HFF-Myc (cell line): Measurements from ENCODE around the gene MMP25.

Experiments
- DNase-seq: peaks from one replicate; pipeline ENCODE4 v3.0.0-alpha.2; 2011; ENCODE audit warnings: low read depth; ENCODE audit errors: extremely low read depth
- H3K4me3 ChIP-seq: replicated peaks from 2 replicates; pipeline ENCODE4 v1.5.1; 2011; ENCODE audit warnings: low read depth, mild to moderate bottlenecking, control low read depth, low read length
- TF ChIP-seq, protein P1 (sequence below): IDR thresholded peaks from 2 replicates; pipeline ENCODE4 v1.5.1; 2012; ENCODE audit warnings: mild to moderate bottlenecking, low read depth, low read length, control low read depth; ENCODE audit errors: missing control alignments

The MMP25 gene

GRCh38 chr16:3057181-3058138 lies 11.1 kb downstream of the MMP25 start:
- TF ChIP-seq, protein P1, sequence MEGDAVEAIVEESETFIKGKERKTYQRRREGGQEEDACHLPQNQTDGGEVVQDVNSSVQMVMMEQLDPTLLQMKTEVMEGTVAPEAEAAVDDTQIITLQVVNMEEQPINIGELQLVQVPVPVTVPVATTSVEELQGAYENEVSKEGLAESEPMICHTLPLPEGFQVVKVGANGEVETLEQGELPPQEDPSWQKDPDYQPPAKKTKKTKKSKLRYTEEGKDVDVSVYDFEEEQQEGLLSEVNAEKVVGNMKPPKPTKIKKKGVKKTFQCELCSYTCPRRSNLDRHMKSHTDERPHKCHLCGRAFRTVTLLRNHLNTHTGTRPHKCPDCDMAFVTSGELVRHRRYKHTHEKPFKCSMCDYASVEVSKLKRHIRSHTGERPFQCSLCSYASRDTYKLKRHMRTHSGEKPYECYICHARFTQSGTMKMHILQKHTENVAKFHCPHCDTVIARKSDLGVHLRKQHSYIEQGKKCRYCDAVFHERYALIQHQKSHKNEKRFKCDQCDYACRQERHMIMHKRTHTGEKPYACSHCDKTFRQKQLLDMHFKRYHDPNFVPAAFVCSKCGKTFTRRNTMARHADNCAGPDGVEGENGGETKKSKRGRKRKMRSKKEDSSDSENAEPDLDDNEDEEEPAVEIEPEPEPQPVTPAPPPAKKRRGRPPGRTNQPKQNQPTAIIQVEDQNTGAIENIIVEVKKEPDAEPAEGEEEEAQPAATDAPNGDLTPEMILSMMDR, result no peak
- peak overlapping the region; percentile 76 for H3K4me3 ChIP-seq
- no peak for DNase-seq

- DNase-seq, result no peak
- TF ChIP-seq, protein P1, result no peak
Observed at GRCh38 chr16:3058139-3059030, 12.0 kb downstream of the MMP25 start.

GRCh38 chr16:3059041-3059722 lies 12.8 kb downstream of the MMP25 start:
- TF ChIP-seq, protein P1, result peak; percentile 52
- peak; percentile 31 for DNase-seq
- peak overlapping the region; percentile 76 for H3K4me3 ChIP-seq

More at GRCh38 chr16:3058139-3059030, 12.0 kb downstream of the MMP25 start:
- H3K4me3 ChIP-seq, result peak overlapping the region; percentile 76

DNA sequence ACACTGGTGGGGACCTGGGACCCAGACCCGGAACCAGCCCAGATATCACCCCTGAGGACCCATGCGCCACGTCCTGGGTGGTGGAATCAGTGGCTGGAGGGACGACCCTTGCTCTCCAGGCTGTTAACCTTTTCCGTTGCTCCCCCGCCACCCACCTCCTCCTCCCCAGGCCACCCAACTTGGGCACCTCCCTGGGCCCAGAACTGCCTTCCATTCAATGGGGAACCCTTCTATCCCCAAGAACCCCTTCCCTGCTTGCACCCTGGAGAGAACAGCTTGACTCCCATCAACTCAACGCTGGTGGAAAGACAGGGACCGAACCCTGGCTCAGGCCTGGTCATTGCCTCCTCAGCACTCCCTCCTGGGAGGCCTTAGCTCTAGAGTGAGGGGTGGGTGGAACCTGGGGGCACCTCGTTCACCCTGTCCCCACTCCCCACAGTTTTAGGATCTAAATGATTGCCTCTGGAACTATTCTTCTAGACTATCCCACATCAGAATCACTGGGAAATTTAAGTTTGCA lies 13.4 kb downstream of the MMP25 start:
- peak overlapping the region; percentile 76 for H3K4me3 ChIP-seq
- DNase-seq, result no peak
- TF ChIP-seq, protein P1, result no peak

DNA sequence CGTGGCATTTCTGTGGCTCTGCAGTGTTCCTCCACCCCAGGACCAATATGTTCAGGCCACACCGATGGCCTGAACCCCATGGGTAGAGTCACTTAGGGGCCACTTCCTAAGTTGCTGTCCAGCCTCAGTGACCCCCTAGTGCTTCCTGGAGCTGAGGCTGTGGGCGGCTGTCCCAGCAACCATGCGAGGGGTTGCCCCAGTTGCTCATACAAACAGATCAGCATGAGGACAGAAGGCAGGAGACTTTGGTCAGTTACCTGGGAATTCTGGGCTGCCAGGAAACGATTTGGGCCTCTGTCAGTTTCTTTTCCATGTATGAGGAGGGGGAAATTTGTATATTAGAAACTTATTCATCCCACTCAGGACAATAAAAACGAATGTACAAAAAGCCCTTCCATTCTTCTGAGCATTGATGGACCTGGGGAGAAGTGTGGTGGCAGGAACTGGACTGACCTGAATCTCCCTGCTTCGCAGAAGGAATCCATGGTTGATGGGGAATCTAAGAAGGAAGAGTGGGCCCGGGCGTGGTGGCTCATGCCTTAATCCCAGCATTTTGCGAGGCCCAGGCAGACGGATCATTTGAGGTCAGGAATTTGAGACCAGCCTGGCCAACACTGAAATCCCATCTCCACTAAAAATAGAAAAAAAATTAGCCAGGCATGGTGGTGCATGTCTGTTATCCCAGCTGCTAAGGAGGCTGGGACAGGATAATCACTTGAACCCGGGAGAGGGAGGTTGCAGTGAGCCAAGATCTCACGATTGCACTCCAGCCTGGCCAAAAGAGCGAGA lies 14.2 kb downstream of the MMP25 start:
- no peak for DNase-seq
- no peak overlapping the region for H3K4me3 ChIP-seq
- TF ChIP-seq, protein P1, result no peak
